Measurements from ENCODE around the gene ADD3.
A peak's percentile ranks its signal among the peaks of the same experiment; 100 is the strongest.

Gene ADD3

GRCh38 chr10:110007701-110008517 lies at the start of gene ADD3 (continued):
- TF ChIP-seq CTCF (tag by site-specific recombination; IDR thresholded peaks at IDR 0.05) (0 out of 2 replicates have a peak, but pooled peaks have one; percentile 19), ZNF777 (tag by site-specific recombination; IDR thresholded peaks at IDR 0.05; ENCODE audit: borderline replicate concordance) (peak; percentile 49; the same call in 1 of the 2 replicates), KLF8 (tag by site-specific recombination; IDR thresholded peaks at IDR 0.05) (peak; percentile 76; the same call in 1 of the 2 replicates), ZNF391 (tag by site-specific recombination; IDR thresholded peaks at IDR 0.05; ENCODE audit: borderline replicate concordance, low read depth) (no peak), ZNF560 (tag by site-specific recombination; IDR thresholded peaks at IDR 0.05; ENCODE audit: borderline replicate concordance) (no peak), ZNF449 (tag by site-specific recombination; IDR thresholded peaks at IDR 0.05) (0 out of 2 replicates have a peak, but pooled peaks have one; percentile 9), ZBTB1 (tag by site-specific recombination; IDR thresholded peaks at IDR 0.05) (no peak), ZNF660 (tag by site-specific recombination; IDR thresholded peaks at IDR 0.05) (0 out of 2 replicates have a peak, but pooled peaks have one; percentile 35), GFI1B (tag by site-specific recombination; IDR thresholded peaks at IDR 0.05) (no peak), ZNF138 (tag by site-specific recombination; IDR thresholded peaks at IDR 0.05; ENCODE audit: borderline replicate concordance) (no peak), ZNF423 (tag by site-specific recombination; IDR thresholded peaks at IDR 0.05) (no peak), RBAK (tag by site-specific recombination; IDR thresholded peaks at IDR 0.05) (no peak), WT1 (tag by site-specific recombination; IDR thresholded peaks at IDR 0.05) (peak; percentile 48), OSR2 (tag by site-specific recombination; IDR thresholded peaks at IDR 0.05) (peak; percentile 49; the same call in 1 of the 2 replicates), ZBTB44 (tag by site-specific recombination; IDR thresholded peaks at IDR 0.05) (peak; percentile 65; the same call in 1 of the 2 replicates), ZNF169 (tag by site-specific recombination; IDR thresholded peaks at IDR 0.05) (no peak), ZNF830 (tag by site-specific recombination; IDR thresholded peaks at IDR 0.05; ENCODE audit: low read depth) (no peak), SETDB1 (IDR thresholded peaks at IDR 0.05; ENCODE audit: insufficient read length, low read length) (no peak), ZNF112 (tag by site-specific recombination; IDR thresholded peaks at IDR 0.05) (no peak)
- TF ChIP-seq, protein P1, sequence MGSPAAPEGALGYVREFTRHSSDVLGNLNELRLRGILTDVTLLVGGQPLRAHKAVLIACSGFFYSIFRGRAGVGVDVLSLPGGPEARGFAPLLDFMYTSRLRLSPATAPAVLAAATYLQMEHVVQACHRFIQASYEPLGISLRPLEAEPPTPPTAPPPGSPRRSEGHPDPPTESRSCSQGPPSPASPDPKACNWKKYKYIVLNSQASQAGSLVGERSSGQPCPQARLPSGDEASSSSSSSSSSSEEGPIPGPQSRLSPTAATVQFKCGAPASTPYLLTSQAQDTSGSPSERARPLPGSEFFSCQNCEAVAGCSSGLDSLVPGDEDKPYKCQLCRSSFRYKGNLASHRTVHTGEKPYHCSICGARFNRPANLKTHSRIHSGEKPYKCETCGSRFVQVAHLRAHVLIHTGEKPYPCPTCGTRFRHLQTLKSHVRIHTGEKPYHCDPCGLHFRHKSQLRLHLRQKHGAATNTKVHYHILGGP (tag by site-specific recombination; IDR thresholded peaks at IDR 0.05): no peak
- TF ChIP-seq, protein P2, sequence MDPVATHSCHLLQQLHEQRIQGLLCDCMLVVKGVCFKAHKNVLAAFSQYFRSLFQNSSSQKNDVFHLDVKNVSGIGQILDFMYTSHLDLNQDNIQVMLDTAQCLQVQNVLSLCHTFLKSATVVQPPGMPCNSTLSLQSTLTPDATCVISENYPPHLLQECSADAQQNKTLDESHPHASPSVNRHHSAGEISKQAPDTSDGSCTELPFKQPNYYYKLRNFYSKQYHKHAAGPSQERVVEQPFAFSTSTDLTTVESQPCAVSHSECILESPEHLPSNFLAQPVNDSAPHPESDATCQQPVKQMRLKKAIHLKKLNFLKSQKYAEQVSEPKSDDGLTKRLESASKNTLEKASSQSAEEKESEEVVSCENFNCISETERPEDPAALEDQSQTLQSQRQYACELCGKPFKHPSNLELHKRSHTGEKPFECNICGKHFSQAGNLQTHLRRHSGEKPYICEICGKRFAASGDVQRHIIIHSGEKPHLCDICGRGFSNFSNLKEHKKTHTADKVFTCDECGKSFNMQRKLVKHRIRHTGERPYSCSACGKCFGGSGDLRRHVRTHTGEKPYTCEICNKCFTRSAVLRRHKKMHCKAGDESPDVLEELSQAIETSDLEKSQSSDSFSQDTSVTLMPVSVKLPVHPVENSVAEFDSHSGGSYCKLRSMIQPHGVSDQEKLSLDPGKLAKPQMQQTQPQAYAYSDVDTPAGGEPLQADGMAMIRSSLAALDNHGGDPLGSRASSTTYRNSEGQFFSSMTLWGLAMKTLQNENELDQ (tag by site-specific recombination; IDR thresholded peaks at IDR 0.05; ENCODE audit: low read depth): no peak
- TF ChIP-seq, protein P3, sequence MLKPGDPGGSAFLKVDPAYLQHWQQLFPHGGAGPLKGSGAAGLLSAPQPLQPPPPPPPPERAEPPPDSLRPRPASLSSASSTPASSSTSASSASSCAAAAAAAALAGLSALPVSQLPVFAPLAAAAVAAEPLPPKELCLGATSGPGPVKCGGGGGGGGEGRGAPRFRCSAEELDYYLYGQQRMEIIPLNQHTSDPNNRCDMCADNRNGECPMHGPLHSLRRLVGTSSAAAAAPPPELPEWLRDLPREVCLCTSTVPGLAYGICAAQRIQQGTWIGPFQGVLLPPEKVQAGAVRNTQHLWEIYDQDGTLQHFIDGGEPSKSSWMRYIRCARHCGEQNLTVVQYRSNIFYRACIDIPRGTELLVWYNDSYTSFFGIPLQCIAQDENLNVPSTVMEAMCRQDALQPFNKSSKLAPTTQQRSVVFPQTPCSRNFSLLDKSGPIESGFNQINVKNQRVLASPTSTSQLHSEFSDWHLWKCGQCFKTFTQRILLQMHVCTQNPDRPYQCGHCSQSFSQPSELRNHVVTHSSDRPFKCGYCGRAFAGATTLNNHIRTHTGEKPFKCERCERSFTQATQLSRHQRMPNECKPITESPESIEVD (tag by site-specific recombination; IDR thresholded peaks at IDR 0.05): no peak
- TF ChIP-seq, protein P4, sequence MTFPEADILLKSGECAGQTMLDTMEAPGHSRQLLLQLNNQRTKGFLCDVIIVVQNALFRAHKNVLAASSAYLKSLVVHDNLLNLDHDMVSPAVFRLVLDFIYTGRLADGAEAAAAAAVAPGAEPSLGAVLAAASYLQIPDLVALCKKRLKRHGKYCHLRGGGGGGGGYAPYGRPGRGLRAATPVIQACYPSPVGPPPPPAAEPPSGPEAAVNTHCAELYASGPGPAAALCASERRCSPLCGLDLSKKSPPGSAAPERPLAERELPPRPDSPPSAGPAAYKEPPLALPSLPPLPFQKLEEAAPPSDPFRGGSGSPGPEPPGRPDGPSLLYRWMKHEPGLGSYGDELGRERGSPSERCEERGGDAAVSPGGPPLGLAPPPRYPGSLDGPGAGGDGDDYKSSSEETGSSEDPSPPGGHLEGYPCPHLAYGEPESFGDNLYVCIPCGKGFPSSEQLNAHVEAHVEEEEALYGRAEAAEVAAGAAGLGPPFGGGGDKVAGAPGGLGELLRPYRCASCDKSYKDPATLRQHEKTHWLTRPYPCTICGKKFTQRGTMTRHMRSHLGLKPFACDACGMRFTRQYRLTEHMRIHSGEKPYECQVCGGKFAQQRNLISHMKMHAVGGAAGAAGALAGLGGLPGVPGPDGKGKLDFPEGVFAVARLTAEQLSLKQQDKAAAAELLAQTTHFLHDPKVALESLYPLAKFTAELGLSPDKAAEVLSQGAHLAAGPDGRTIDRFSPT (tag by site-specific recombination; IDR thresholded peaks at IDR 0.05): no peak; the same call in 1 of the 2 replicates

All from HEK293 (cell line).